H1 (cell line): Measurements from ENCODE around the gene CCDC192. TPM values are rescaled to one million over a fixed set of nuclear protein-coding genes. Genes with fewer than 3 reads are reported as not detected.

ENCODE experiments used
- CTCF ChIA-PET: fragments of 300-600 bp; sonication (Branson Sonifier 250); formaldehyde crosslinking; loops from one replicate; lab custom pipeline; 2021; ENCODE audit not compliant: partially characterized antibody; lab: Charles Lee
- POLR2A ChIA-PET: fragments of 300-600 bp; sonication (Branson Sonifier 250); formaldehyde crosslinking; loops from one replicate; lab custom pipeline; 2021; ENCODE audit warnings: inconsistent platforms; ENCODE audit not compliant: partially characterized antibody; lab: Charles Lee
- DNase-seq, 2 experiments: peaks; one replicate each; pipeline versions ENCODE4 v3.0.0 to v3.0.0-alpha.2; 2010 to 2022; ENCODE audit warnings: low spot score in 2 of 2, low read depth in 1 of 2, mixed read lengths in 1 of 2
- FAIRE-seq: peaks from 2 replicates; lab custom pipeline; 2011; peaks lifted over from hg19 to GRCh38; lab: Jason Lieb, UNC
- H2AFZ ChIP-seq: 2 replicates; pipeline ENCODE4 v1.8.1; 2012; ENCODE audit warnings: low read length, inconsistent platforms
- H2AK5ac ChIP-seq: 2 replicates; pipeline ENCODE4 v1.6.1; 2013; ENCODE audit warnings: low read depth, low read length
- H2BK120ac ChIP-seq: replicated peaks from 2 replicates; pipeline ENCODE3; 2013; ENCODE audit warnings: low read depth, low read length, inconsistent platforms
- H2BK12ac ChIP-seq: 2 replicates; pipeline ENCODE4 v1.6.1; 2013; ENCODE audit warnings: low read depth, low read length
- H2BK15ac ChIP-seq: 2 replicates; pipeline ENCODE4 v1.6.1; 2013; ENCODE audit warnings: low read length
- H2BK20ac ChIP-seq: 2 replicates; pipeline ENCODE4 v1.6.1; 2013; ENCODE audit warnings: low read length
- H2BK5ac ChIP-seq: 2 replicates; pipeline ENCODE4 v1.6.1; 2013; ENCODE audit warnings: low read depth, low read length
- H3K14ac ChIP-seq: 2 replicates; pipeline ENCODE4 v1.6.1; 2013; ENCODE audit warnings: inconsistent platforms; ENCODE audit not compliant: insufficient read length
- H3K18ac ChIP-seq: 2 replicates; pipeline ENCODE4 v1.6.1; 2013; ENCODE audit warnings: low read length; ENCODE audit errors: extremely low read depth
- H3K23ac ChIP-seq: 2 replicates; pipeline ENCODE4 v1.6.1; 2013; ENCODE audit warnings: inconsistent platforms; ENCODE audit not compliant: insufficient read length
- H3K23me2 ChIP-seq: 2 replicates; pipeline ENCODE4 v1.6.1; 2013; ENCODE audit warnings: low read depth, low read length
- H3K27ac ChIP-seq: 2 replicates; pipeline ENCODE4 v1.6.1; 2011; ENCODE audit warnings: low read depth, low read length, inconsistent platforms
- H3K27me3 ChIP-seq, 4 experiments: replicated peaks in 1 of 4; 1 replicate in 1 of 4; 2 replicates in 3 of 4; pipeline versions ENCODE4 v1.6.1 to v1.8.1; 2011 to 2013; ENCODE audit warnings: low read length in 3 of 4, mild to moderate bottlenecking in 3 of 4, inconsistent platforms in 2 of 4, mixed read lengths in 2 of 4, moderate library complexity in 1 of 4; ENCODE audit not compliant: control insufficient read depth in 3 of 4, insufficient read depth in 3 of 4; ENCODE audit errors: extremely low read depth in 1 of 4
- H3K36me3 ChIP-seq, 4 experiments: 2 replicates each; pipeline versions ENCODE4 v1.6.1 to v1.8.1; 2011 to 2013; ENCODE audit warnings: mild to moderate bottlenecking in 4 of 4, low read length in 3 of 4, moderate library complexity in 2 of 4, control low read depth in 1 of 4, inconsistent platforms in 1 of 4; ENCODE audit not compliant: insufficient read depth in 4 of 4, control insufficient read depth in 2 of 4
- H3K4ac ChIP-seq: replicated peaks from 2 replicates; pipeline ENCODE3; 2013; ENCODE audit warnings: low read length, low read depth, mixed read lengths, inconsistent platforms; ENCODE audit not compliant: insufficient read length
- H3K4me1 ChIP-seq, 4 experiments: replicated peaks in 1 of 4; 1 replicate in 1 of 4; 2 replicates in 3 of 4; pipeline versions ENCODE4 v1.6.1 to v1.8.1; 2011 to 2013; ENCODE audit warnings: low read length in 3 of 4, inconsistent platforms in 2 of 4, mixed read lengths in 1 of 4; ENCODE audit not compliant: insufficient read depth in 4 of 4, control insufficient read depth in 3 of 4
- H3K4me2 ChIP-seq, 2 experiments: 2 replicates each; pipeline versions ENCODE4 v1.6.1 to v1.8.1; 2011 to 2013; ENCODE audit warnings: low read depth in 2 of 2, low read length in 2 of 2, control low read depth in 1 of 2, inconsistent platforms in 1 of 2, mild to moderate bottlenecking in 1 of 2; ENCODE audit not compliant: insufficient read depth in 1 of 2
- H3K4me3 ChIP-seq, 4 experiments: fragments of 200-600, 300-600 bp in 1 of 4; sonication (generic), shearing (Covaris generic), sonication (Bioruptor Twin) in 1 of 4; 2 replicates each; pipeline versions ENCODE4 v1.5.1 to v1.8.1; 2011 to 2016; ENCODE audit warnings: low read length in 4 of 4, low read depth in 3 of 4, control low read depth in 2 of 4, inconsistent platforms in 2 of 4, mild to moderate bottlenecking in 2 of 4, mixed read lengths in 1 of 4, moderate library complexity in 1 of 4; ENCODE audit not compliant: insufficient read depth in 2 of 4; ENCODE audit errors: extremely low read depth in 1 of 4
- H3K56ac ChIP-seq: replicated peaks from 2 replicates; pipeline ENCODE3; 2013; ENCODE audit warnings: low read depth, mild to moderate bottlenecking, mixed read lengths, low read length, inconsistent platforms; ENCODE audit not compliant: insufficient read length
- H3K79me1 ChIP-seq: 2 replicates; pipeline ENCODE4 v1.6.1; 2013; ENCODE audit warnings: low read depth, low read length, control low read depth
- H3K79me2 ChIP-seq, 2 experiments: 2 replicates each; pipeline versions ENCODE4 v1.6.1 to v1.8.1; 2012 to 2013; ENCODE audit warnings: low read length in 2 of 2, mild to moderate bottlenecking in 2 of 2, inconsistent platforms in 1 of 2; ENCODE audit not compliant: insufficient read depth in 2 of 2, control insufficient read depth in 1 of 2
- H3K9ac ChIP-seq, 4 experiments: replicated peaks in 1 of 4; 1 replicate in 1 of 4; 2 replicates in 3 of 4; pipeline versions ENCODE4 v1.6.1 to v1.8.1; 2011 to 2013; ENCODE audit warnings: low read depth in 3 of 4, low read length in 3 of 4, control low read depth in 2 of 4, mild to moderate bottlenecking in 2 of 4, moderate library complexity in 2 of 4, inconsistent platforms in 1 of 4; ENCODE audit errors: extremely low read depth in 1 of 4
- H3K9me3 ChIP-seq, 2 experiments: 2 replicates each; pipeline versions ENCODE4 v1.6.1 to v1.8.1; 2012 to 2013; ENCODE audit warnings: mild to moderate bottlenecking in 2 of 2, moderate library complexity in 2 of 2, control low read depth in 1 of 2, inconsistent platforms in 1 of 2, low read depth in 1 of 2, low read length in 1 of 2, mixed read lengths in 1 of 2; ENCODE audit not compliant: insufficient read depth in 2 of 2
- H4K20me1 ChIP-seq, 2 experiments: replicated peaks in 1 of 2; 2 replicates each; pipeline versions ENCODE3 to v1.8.1; 2011 to 2013; ENCODE audit warnings: inconsistent platforms in 2 of 2, low read length in 2 of 2, mild to moderate bottlenecking in 1 of 2; ENCODE audit not compliant: insufficient read depth in 2 of 2, control insufficient read depth in 1 of 2
- H4K5ac ChIP-seq: 2 replicates; pipeline ENCODE4 v1.6.1; 2013; ENCODE audit warnings: low read length, low read depth, mixed read lengths, inconsistent platforms; ENCODE audit not compliant: insufficient read length
- H4K8ac ChIP-seq: 2 replicates; pipeline ENCODE4 v1.8.0; 2013; ENCODE audit warnings: mild to moderate bottlenecking, moderate library complexity, low read length, inconsistent platforms; ENCODE audit not compliant: insufficient read depth; ENCODE audit errors: extremely low read depth
- H4K91ac ChIP-seq: replicated peaks from 2 replicates; pipeline ENCODE3; 2013; ENCODE audit warnings: low read length, mixed read lengths, inconsistent platforms; ENCODE audit not compliant: insufficient read length
- BRCA1 ChIP-seq: IDR thresholded peaks from 2 replicates; pipeline ENCODE4 v1.6.1; 2012; ENCODE audit warnings: low read depth, low read length, improper control_type of control experiment
- CBX5 ChIP-seq: fragments of 300-800, 300-1000 bp; sonication (generic); IDR thresholded peaks from 2 replicates; pipeline ENCODE4 v1.7.1; 2016; ENCODE audit warnings: antibody characterized with exemption, low read length, low read depth
- CTBP2 ChIP-seq: IDR thresholded peaks from 2 replicates; pipeline ENCODE4 v1.7.0; 2011; ENCODE audit warnings: borderline replicate concordance, mild to moderate bottlenecking, moderate library complexity, mixed read lengths, low read length; ENCODE audit not compliant: insufficient read depth, insufficient read length
- GABPA ChIP-seq: IDR thresholded peaks from 2 replicates; pipeline ENCODE4 v1.6.1; 2011; ENCODE audit warnings: mild to moderate bottlenecking, low read length, moderate library complexity, borderline replicate concordance; ENCODE audit not compliant: insufficient read depth
- RBBP5 ChIP-seq: IDR thresholded peaks from 2 replicates; pipeline ENCODE4 v1.7.1; 2012; ENCODE audit warnings: low read depth, mild to moderate bottlenecking, inconsistent platforms, low read length, moderate library complexity, borderline replicate concordance
- SIN3A ChIP-seq, 2 experiments: IDR thresholded peaks in 1 of 2; conservative IDR thresholded peaks in 1 of 2; 2 replicates each; pipeline ENCODE4 v1.6.1; 2011 to 2012; ENCODE audit warnings: low read length in 2 of 2, improper control_type of control experiment in 1 of 2, low read depth in 1 of 2, mild to moderate bottlenecking in 1 of 2
- SP1 ChIP-seq: IDR thresholded peaks from 2 replicates; pipeline ENCODE4 v1.6.1; 2011; ENCODE audit warnings: low read depth, low read length
- SP2 ChIP-seq: IDR thresholded peaks from 2 replicates; pipeline ENCODE4 v1.6.1; 2012; ENCODE audit warnings: mild to moderate bottlenecking, low read length, inconsistent platforms
- SP4 ChIP-seq: IDR thresholded peaks from 2 replicates; pipeline ENCODE4 v1.6.1; 2012; ENCODE audit warnings: low read length, inconsistent platforms
- TCF12 ChIP-seq: IDR thresholded peaks from 2 replicates; pipeline ENCODE4 v1.6.1; 2011; ENCODE audit warnings: low read depth, mild to moderate bottlenecking, low read length
- WGBS, 2 experiments: shearing (Covaris generic) in 1 of 2; methylation state at CpG; one replicate each; pipeline versions ENCODE4 v1.1.6 to v1.1.7; 2013 to 2015; ENCODE audit warnings: low lambda C conversion rate in 2 of 2, mixed read lengths in 2 of 2, inconsistent platforms in 1 of 2, low coverage in 1 of 2, missing lambda C conversion rate in 1 of 2; ENCODE audit not compliant: insufficient replicate concordance in 2 of 2, insufficient coverage in 1 of 2, insufficient read length in 1 of 2; ENCODE audit errors: extremely low coverage in 1 of 2, missing lambda C conversion rate in 1 of 2; 5-methylcytosine and 5-hydroxymethylcytosine counted together
- polyA plus RNA-seq, 7 experiments: library from polyadenylated mRNA; depleted of rRNA in 3 of 7; stranded (reverse) in 5 of 7; unstranded in 2 of 7; fragments of >200 nt in 5 of 7; fragments of 200-250 nt in 2 of 7; gene quantifications; 1 replicate in 5 of 7; 2 replicates in 1 of 7; 4 replicates in 1 of 7; pipeline versions ENCODE4 v1.2.1 to v1.2.3, GENCODE V29; 2011 to 2013; ENCODE audit warnings: missing spikeins in 2 of 7, mixed read lengths in 2 of 7
- total RNA-seq: library from RNA; stranded (reverse); fragmentation: NEBNext Ultra II Directional; extraction: Animal tissue kit (Norgen Biotek cat#: 25700); gene quantifications from 2 replicates; pipeline ENCODE4 v1.2.1, GENCODE V29; 2021

The CCDC192 gene
- total and polyA plus RNA-seq, 2 of the 8 experiments (the other 6 are each of a cell fraction or from before 2014, with no cell fraction given) = 0.61 TPM; not detected in 1

GRCh38 chr5:127885176-127885575, 182.0 kb downstream of the CCDC192 start:
- no peak overlapping the region for H2BK20ac ChIP-seq
- CTCF ChIA-PET = interaction anchor here (0.6 to 4.2 kb wide), 7 partner anchors 8 to 321 kb away, joined by 3 to 32 read pairs (median 4); no protein-coding TSS in a partner anchor
- H4K5ac ChIP-seq = no peak overlapping the region
- H4K8ac ChIP-seq = no peak overlapping the region
- H3K14ac ChIP-seq = no peak overlapping the region
- no peaks in the 10 kb centered on the region for H3K36me3 ChIP-seq
- no peak overlapping the region for H3K4me3 ChIP-seq
- H3K9ac ChIP-seq = no peak overlapping the region
- H3K4me1 ChIP-seq = no peaks in the 10 kb centered on the region
- H3K4ac ChIP-seq = no peak overlapping the region
- no peak overlapping the region for H2AK5ac ChIP-seq
- no peak overlapping the region for H2BK15ac ChIP-seq
- H2BK12ac ChIP-seq = no peak overlapping the region
- no peak overlapping the region for H3K56ac ChIP-seq
- no peak overlapping the region for H3K18ac ChIP-seq
- H3K23ac ChIP-seq = no peak overlapping the region
- no peak overlapping the region for H2BK120ac ChIP-seq
- H3K9me3 ChIP-seq = no peaks in the 10 kb centered on the region
- H3K23me2 ChIP-seq = no peaks in the 10 kb centered on the region
- POLR2A ChIA-PET = no interaction called here
- H3K27me3 ChIP-seq = no peaks in the 10 kb centered on the region
- H2BK5ac ChIP-seq = no peak overlapping the region
- no peaks in the 10 kb centered on the region for H4K20me1 ChIP-seq
- no peak overlapping the region for H2AFZ ChIP-seq
- TF ChIP-seq SIN3A (conservative IDR thresholded peaks at IDR 0.05 in 1 of 2, IDR thresholded peaks at IDR 0.05 in 1 of 2; ENCODE audit: low read depth in 1 of 2, low read length in 2 of 2) = no peak
- no peak for TF ChIP-seq RBBP5
- TF ChIP-seq SP4 = no peak
- no peak for TF ChIP-seq SP1
- TF ChIP-seq GABPA = no peak
- no peak for TF ChIP-seq CTBP2
- TF ChIP-seq CBX5 = no peak
- no peak for TF ChIP-seq TCF12
- no peak for TF ChIP-seq SP2
- no peak for TF ChIP-seq BRCA1
- H3K4me2 ChIP-seq = no peak overlapping the region
- H3K79me1 ChIP-seq = no peaks in the 10 kb centered on the region
- no peaks in the 10 kb centered on the region for H3K79me2 ChIP-seq
- H3K27ac ChIP-seq = no peak overlapping the region
- 73% methylated on average over 1 of the region's 1 CpG; no CpG with 5 or more reads in 1 of the 2 experiments for WGBS, 2 experiments
- DNase-seq (no peak), FAIRE-seq (no peak)
- H4K91ac ChIP-seq = no peak overlapping the region
